HG03066 (cell line): ENCODE results near the gene DIS3L2.

Experiments
- ATAC-seq: cut with Tn5 transposase; IDR thresholded peaks from one replicate; pipeline ENCODE4 v1.9.1; 2021; ENCODE audit warnings: low read depth; ENCODE audit not compliant: unreplicated experiment

DIS3L2 gene

GRCh38 chr2:232338759-232339106 lies 377.2 kb downstream of the DIS3L2 start:
- no peak for ATAC-seq

GRCh38 chr2:232339121-232340081 lies 377.9 kb downstream of the DIS3L2 start:
- no peak for ATAC-seq

GRCh38 chr2:232340171-232340935 lies 378.8 kb downstream of the DIS3L2 start:
- ATAC-seq = no peak

GRCh38 chr2:232341061-232341738 lies 379.7 kb downstream of the DIS3L2 start:
- ATAC-seq = no peak

- ATAC-seq = no peak
These were observed 380.2 kb downstream of the DIS3L2 start for GRCh38 chr2:232341739-232342126.

GRCh38 chr2:232342635-232343565 lies 381.4 kb downstream of the DIS3L2 start:
- ATAC-seq = no peak

- no peak for ATAC-seq
These were observed 382.3 kb downstream of the DIS3L2 start for GRCh38 chr2:232343821-232344220.

GRCh38 chr2:232345251-232345650 lies 383.7 kb downstream of the DIS3L2 start:
- ATAC-seq = no peak

GRCh38 chr2:232347369-232347768 lies 385.9 kb downstream of the DIS3L2 start:
- ATAC-seq = no peak

GRCh38 chr2:232348936-232349335 lies 387.4 kb downstream of the DIS3L2 start:
- ATAC-seq = no peak

- ATAC-seq = no peak
These were observed 388.0 kb downstream of the DIS3L2 start for GRCh38 chr2:232349546-232349945.

- ATAC-seq = no peak
These were observed 388.6 kb downstream of the DIS3L2 start for GRCh38 chr2:232349946-232350635.

GRCh38 chr2:232350804-232351685 lies 389.5 kb downstream of the DIS3L2 start:
- no peak for ATAC-seq

- no peak for ATAC-seq
These were observed 390.4 kb downstream of the DIS3L2 start for GRCh38 chr2:232351686-232352510.

GRCh38 chr2:232352511-232353091 lies 391.1 kb downstream of the DIS3L2 start:
- ATAC-seq = no peak

- no peak for ATAC-seq
These were observed 391.6 kb downstream of the DIS3L2 start for GRCh38 chr2:232353096-232353495.

- ATAC-seq = no peak
These were observed 392.1 kb downstream of the DIS3L2 start for GRCh38 chr2:232353660-232354059.
